ENCODE measurements around the gene TBXA2R.

Gene TBXA2R

DNA sequence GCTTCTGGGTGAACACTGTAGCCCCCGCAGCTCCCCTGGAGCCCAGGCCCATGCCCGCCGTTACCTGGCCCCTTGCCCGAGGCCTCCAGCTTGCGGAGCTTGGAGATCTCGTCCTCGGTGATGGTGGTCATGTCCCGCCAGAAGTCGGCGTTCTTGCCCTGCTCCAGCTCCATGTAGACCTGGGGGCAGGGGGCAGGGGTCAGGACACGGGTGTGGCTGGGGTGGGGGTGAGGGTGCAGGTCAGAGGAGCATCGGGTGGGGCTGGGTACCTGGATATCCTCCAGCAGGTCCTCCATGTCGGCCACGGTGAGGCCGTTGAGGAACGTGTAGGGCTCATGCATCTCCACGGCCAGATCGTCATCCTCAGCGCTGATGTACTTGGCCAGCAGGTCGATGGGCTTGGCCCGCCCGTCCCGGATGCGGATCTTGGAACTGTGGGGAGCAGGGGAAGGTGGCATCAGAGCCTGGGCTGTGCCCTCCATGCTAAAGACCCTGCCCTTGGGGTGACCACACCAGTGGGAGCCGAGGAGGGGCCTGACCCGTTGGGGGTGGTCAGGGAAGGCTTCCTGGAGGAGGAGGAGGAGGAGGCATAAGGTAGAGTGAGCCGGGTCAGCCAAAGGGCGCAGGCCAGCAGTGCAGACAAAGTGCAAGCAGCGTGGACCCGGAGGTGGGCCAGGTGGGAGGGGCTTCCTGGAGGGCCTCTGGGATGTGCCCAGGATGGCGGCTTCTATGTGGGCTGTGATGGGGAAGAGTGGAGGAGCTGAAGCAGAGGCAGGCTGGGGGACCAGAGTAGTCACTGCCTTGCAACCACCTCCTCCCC is 12.3 kb upstream of the TBXA2R start:
- DNase-seq: no peak

DNA sequence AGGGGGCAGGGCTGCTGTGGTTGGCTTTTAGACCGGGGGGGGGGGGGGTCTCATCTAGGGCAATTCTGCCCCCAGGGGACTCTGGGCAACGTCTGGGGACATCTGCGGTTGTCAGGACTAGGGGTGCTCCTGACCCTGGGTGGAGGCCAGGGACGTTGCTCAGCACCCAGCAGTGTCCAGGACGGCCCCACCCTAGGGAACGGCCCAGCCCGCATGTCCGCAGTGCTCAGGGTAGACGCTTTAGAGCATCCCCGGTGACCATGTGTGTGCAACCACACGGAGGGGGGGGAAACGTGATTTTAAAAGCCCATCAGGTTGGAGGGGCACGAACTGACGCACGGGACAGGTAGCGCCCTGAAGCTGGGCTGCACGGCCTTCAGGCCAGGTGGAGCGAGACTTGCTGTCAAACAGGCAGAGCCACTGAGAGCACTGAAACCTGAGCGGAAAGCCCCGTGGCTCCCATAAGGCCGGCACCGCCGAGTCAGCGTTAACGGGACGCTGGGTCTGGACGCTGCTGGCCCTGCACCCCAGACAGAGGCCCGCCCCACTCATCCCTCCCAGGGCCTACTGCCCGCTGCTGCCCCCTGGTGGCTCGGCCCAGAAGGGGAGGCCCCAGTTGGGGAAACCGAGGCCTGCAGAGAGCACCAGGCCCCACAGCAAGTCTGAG is 11.6 kb upstream of the TBXA2R start:
- DNase-seq: peak; percentile 65

DNA sequence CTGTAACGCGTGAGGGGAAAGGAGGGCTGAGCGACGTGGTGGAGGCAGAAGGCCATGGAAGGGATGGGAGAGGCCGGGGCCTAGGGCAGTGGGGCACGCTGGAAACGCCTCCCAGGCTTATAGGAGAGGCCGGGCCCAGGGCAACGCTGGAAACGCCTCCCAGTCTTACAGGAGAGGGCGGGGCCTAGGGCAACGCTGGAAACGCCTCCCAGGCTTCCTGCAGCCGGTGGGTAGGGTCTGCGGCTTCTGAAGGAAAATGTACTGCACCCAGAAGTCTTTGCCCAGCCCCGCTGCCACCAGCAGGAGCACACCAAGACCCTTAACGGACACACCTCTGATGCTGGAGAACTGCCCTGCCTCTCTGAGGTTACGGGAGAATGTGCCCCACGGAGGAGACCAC is 10.8 kb upstream of the TBXA2R start:
- DNase-seq: no peak

DNA sequence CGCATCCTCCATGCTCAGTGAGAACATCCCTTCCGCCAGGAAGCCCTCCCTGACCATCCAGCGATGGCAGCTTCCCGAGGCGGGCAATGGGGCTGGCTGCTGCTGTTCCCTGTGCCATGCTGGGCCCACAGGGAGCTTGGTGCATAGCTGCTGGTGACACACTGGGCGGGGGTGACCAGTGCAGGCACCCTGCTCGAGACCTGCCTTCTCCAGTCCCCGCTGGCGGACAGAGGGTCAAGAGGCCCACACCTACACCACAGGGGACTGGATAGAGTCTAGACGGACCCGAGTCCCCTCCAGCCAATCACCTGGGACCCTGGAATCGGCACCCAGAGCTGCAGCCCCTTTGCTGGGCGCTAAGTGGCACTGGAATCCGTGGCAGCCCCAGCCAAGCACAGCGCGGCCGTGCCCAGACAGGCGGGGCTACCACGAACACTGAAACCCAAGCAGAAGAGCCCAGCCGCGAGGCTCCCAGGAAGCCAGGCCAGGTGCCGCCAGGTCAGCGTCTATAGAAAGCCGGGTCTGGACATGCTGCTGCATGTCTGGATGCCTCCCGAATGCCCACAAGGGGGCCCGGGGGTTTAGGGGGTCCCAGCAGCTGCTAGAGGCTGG is 9.0 kb upstream of the TBXA2R start:
- no peak for DNase-seq

DNA sequence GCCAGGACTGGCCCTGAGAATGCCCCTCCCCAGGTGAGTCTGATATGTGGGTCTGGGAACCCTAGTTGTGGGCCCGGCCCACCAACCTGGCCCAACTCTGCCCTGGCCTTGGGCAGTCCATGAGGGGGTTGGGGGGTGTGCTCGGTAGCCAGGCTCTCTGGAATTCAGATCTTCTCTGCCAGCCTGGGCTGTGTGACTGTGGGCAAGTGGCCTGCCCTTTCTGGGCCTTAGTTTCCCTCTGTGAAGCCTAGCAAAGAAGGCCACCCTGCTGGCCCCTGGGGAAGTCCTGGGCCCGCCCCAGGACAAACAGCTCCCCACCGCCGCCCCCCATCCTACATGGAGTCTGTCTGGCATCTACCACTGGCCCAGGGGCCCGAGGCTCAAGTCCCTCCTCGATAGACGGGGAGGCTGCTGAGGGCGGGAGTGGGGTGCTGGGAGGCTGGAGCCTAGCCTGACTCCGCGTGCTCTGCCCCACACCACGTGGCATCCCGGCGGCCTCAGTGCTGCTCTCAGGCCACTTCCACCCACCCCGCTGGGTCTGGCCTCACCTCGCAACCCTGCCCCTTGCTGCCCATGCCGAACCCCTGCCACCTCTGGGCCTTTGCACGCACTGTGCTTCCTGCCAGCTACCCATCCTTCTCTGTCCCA is 8.3 kb upstream of the TBXA2R start:
- DNase-seq: no peak

GRCh38 chr19:3613818-3614661 is 7.4 kb upstream of the TBXA2R start:
- no peak for DNase-seq

GRCh38 chr19:3612901-3613741 is 6.4 kb upstream of the TBXA2R start:
- no peak for DNase-seq

GRCh38 chr19:3612330-3612729 is 5.7 kb upstream of the TBXA2R start:
- DNase-seq: no peak

DNA sequence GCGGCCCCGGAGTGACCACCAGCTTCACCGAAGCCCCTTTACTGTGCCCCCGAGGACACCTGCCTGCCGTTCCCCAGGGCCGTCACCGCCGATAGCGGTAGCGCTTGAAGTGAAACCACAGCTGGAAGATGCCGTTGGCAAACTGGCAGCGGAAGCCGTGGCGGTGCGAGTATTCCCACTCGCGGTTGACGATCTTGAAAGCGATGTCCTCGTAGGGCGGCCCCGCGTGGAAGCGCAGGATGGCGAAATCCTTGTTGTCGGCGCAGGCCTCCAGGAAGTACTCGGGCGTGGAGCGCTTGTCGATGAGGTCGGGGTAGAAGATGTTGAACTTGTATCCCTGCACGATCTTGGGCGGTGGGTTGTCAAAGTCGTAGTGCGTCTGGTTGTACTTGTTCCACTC is 5.2 kb upstream of the TBXA2R start:
- no peak for DNase-seq

DNA sequence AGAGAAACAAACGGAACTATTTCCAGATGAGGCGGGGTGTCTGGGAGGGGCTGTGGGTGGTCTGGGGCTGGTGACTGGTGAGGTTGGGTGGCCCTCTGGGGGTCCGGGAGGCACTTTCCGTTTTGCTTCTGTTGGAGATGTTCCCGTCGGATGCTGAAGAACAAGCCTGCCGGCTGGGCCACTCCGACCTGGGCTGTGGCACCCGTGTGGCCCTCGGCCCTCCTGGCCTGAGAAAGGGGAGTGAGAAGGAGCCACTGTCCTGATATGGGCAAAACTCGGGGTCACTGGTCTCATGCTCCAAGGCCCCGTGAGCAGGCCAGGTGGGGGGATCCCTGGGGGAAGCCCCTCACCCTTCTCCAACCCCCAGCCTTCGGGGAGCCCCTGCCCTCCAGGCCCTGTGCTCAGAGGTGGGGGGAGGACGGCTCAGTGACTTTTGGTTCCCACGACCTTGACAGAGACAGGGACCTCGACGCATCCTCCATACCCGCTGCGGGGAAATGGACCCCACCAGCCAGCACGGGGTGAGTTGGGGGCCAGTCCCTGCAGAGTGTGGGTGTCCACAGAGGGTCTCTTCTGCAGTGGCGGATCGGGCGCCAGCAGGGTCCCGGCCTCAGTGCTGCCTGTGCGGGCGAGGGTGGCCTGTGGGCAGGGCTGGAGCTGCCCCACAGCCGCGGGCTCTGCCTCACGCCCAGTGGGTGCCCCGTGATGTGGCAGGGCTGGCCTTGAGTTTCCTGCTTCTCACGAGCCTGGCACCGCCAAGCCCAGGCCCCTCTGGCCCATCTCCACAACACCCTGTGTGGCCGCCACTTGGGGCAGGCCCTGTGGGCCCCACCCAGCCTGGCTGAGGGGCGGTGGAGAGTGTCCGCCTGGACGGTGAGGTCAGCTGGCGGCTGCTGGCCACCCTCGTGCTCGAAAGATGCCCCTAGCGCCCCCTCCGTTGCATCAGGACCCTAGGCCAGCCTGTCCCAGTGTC is 4.4 kb upstream of the TBXA2R start:
- DNase-seq: no peak

- DNase-seq: no peak
These were observed 3.4 kb upstream of the TBXA2R start for GRCh38 chr19:3609779-3610719.

GRCh38 chr19:3608750-3609322 is 2.2 kb upstream of the TBXA2R start:
- no peak for DNase-seq

DNA sequence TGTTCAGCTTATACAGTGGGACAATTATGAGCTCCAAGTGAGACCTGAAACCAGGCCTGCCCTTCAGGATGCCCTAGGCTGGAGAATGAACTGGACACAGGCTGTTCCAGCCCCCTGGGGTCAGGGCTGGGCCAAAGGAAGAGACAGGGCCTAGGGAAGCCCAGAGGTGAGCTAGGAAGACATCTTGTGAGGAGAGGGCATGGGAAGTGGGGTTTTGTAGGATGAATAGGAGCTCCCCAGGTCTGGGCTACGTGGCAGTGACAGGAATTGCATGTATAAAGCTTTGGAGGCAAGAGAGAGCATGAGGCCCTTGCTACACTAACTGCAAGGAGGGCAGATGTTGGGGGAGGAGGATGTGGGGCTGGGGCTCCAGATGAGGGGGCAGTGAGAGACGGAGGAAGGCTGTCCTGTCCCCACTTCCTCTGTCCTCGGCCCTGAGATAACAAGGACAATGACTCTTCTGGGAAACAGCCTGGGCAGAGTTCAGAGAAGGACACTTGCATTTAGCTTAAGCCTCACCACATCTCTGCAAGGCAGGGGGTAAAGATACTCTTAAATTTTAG is 1.5 kb upstream of the TBXA2R start:
- no peak for DNase-seq

DNA sequence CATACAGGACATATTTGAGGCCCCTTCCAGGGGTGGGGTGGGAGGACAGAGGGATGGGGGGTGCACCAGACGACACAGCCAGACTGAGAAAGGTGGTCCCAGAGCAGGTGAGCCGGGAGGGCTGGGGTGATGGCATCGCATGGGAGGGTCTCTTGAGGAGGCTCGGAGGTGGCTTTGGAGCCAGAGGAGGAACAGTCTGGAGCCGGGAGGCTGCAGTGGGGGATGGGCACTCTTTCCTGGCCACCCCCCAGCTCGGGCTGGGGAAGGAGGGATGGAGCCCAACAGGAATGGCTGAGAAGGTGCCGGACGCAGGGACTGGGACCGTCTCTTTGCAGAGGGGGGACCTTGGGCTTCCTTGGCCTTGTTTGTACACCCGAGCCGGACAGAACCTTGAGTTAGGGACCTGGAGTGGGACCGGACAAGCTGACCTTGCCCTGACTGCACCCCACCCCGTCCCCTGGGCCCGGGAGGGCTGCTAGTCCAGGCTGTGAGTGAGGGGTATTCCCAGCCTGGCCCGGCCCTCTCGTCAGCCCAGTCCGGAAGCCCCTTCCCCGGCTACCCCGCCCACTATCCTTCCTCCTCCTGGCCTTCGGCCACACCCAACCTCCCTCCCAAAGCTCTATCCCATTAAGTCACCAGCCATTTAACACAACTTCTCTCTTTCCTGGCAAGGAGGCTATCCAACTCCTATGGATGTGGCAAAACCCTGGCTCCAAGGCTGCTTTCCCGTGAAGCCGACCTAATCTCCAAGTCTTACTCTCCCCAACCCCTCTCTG is 816 bp upstream of the TBXA2R start:
- DNase-seq: no peak

GRCh38 chr19:3606174-3606689 is 443 bp downstream of the TBXA2R start:
- peak; percentile 46 for DNase-seq

DNA sequence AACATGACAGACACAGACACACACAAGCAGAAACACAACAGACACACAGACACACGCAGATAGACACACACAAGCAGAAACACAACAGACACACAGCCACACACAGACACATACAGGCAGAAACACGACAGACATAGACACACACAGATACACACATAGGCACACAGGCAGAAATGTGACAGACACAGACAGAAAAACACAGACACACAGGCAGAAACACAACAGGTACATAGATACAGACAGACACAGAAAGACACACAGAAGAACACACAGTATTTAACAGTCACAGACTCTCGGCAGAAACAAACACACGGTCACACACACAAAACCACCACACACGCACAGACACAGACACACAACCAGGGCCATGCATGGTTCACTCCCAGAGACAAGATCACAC is 905 bp downstream of the TBXA2R start:
- no peak for DNase-seq

DNA sequence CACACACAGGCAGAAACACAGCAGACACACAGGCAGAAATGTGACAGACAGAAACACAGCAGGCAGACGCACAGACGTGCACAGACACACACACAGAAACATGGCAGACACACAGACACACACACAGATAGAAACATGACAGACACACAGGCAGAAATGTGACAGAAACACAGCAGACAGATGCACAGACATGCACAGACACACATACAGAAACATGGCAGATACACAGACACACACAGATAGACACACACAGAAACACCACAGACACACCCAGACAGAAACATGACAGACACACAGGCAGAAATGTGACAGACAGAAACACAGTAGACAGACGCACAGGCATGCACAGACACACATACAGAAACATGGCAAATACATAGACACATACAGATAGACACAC is 1.3 kb downstream of the TBXA2R start:
- no peak for DNase-seq

GRCh38 chr19:3604987-3605343 is 1.7 kb downstream of the TBXA2R start:
- peak; percentile 38 for DNase-seq
